Panc1 (cell line): ENCODE measurements around the gene GABRB1. TPM values are rescaled to one million over a fixed set of nuclear protein-coding genes. Genes with fewer than 3 reads are reported as not detected.

Experiments used
- ATAC-seq: fragments of 200-7000 bp; cut with Tn5 transposase; 2 replicates; pipeline ENCODE4 v1.9.1; 2020; ENCODE audit warnings: mild to moderate bottlenecking, moderate library complexity
- BruUV-seq: library from RNA; stranded (reverse); fragments of 400-500 nt; replicated peaks from 2 replicates; lab custom pipeline; 2021; lab: Mats Ljungman, UMichigan
- CTCF ChIA-PET: fragments of 300-600 bp; sonication (Branson Sonifier 250); formaldehyde crosslinking; loops from one replicate; lab custom pipeline; 2022; ENCODE audit warnings: antibody characterized with exemption; lab: Charles Lee
- POLR2A ChIA-PET: fragments of 300-600 bp; sonication (Branson Sonifier 250); formaldehyde crosslinking; loops from one replicate; lab custom pipeline; 2022; ENCODE audit warnings: antibody characterized with exemption; lab: Charles Lee
- DNase-seq: peaks from one replicate; pipeline ENCODE4 v3.0.0-alpha.2; 2010; ENCODE audit warnings: low read depth, low spot score
- H3K27ac ChIP-seq: 2 replicates; pipeline ENCODE4 v1.5.1; 2011; ENCODE audit warnings: mild to moderate bottlenecking, low read length, inconsistent platforms
- H3K27me3 ChIP-seq: fragments of 200-500 bp; sonication (Bioruptor generic); 2 replicates; pipeline ENCODE4 v1.6.0; 2014; ENCODE audit warnings: low read length, inconsistent platforms; ENCODE audit not compliant: control insufficient read depth, insufficient read depth
- H3K36me3 ChIP-seq: fragments of 200-500 bp; sonication (Bioruptor generic); 2 replicates; pipeline ENCODE4 v1.5.1; 2014; ENCODE audit warnings: inconsistent platforms, mild to moderate bottlenecking, low read length, moderate library complexity; ENCODE audit not compliant: control insufficient read depth, insufficient read depth
- H3K4me1 ChIP-seq: 2 replicates; pipeline ENCODE4 v1.5.1; 2011; ENCODE audit warnings: inconsistent platforms, mild to moderate bottlenecking, low read length, moderate library complexity; ENCODE audit not compliant: control insufficient read depth, insufficient read depth
- H3K4me3 ChIP-seq, 2 experiments: 2 replicates each; pipeline ENCODE4 v1.5.1; 2011 to 2012; ENCODE audit warnings: low read depth in 2 of 2, low read length in 2 of 2, mild to moderate bottlenecking in 2 of 2, inconsistent platforms in 1 of 2, moderate library complexity in 1 of 2
- H3K9me3 ChIP-seq: fragments of 200-500 bp; sonication (Bioruptor generic); 2 replicates; pipeline ENCODE4 v1.5.1; 2014; ENCODE audit warnings: low read depth, mild to moderate bottlenecking, inconsistent platforms, low read length, moderate library complexity; ENCODE audit not compliant: control insufficient read depth, insufficient read depth
- POLR2AphosphoS5 ChIP-seq: IDR thresholded peaks from 2 replicates; pipeline ENCODE4 v1.6.1; 2012; ENCODE audit warnings: mild to moderate bottlenecking, low read depth, low read length, moderate library complexity
- SIN3A ChIP-seq: IDR thresholded peaks from 2 replicates; pipeline ENCODE4 v1.6.1; 2012; ENCODE audit warnings: low read depth, mild to moderate bottlenecking, low read length, moderate library complexity, borderline replicate concordance; ENCODE audit not compliant: insufficient read depth
- TCF7L2 ChIP-seq: IDR thresholded peaks from 2 replicates; pipeline ENCODE4 v1.6.1; 2011; ENCODE audit warnings: mild to moderate bottlenecking, low read depth, low read length, inconsistent platforms
- in situ Hi-C: cut with HindIII; loops from 2 replicates; pipeline ENCODE4 v1.10.0; 2016; ENCODE audit warnings: low sequenced_read_pairs, low pct_unique_long_range_greater_than_20kb
- intact Hi-C: fragments of 100-400 bp; cut with micrococcal nuclease; formaldehyde crosslinking; loops from one replicate; pipeline ENCODE4 v1.10.0; 2022; ENCODE audit not compliant: unreplicated experiment
- total RNA-seq: library from RNA; stranded (reverse); gene quantifications from one replicate; pipeline ENCODE4 v1.2.1, GENCODE V29; 2021; ENCODE audit not compliant: unreplicated experiment
- TF ChIP-seq, protein P1 (sequence below): fragments of 450-650 bp; IDR thresholded peaks from 2 replicates; pipeline ENCODE4 v1.5.1; 2017; ENCODE audit warnings: mild to moderate bottlenecking
- TF ChIP-seq, protein P2 (sequence below), 2 experiments: IDR thresholded peaks; 2 replicates each; pipeline ENCODE4 v1.6.1; 2011 to 2012; ENCODE audit warnings: low read depth in 2 of 2, control low read depth in 1 of 2, low read length in 1 of 2, mild to moderate bottlenecking in 1 of 2, moderate library complexity in 1 of 2; ENCODE audit not compliant: insufficient read depth in 1 of 2

Gene GABRB1
- total RNA-seq, 1 experiment from 2014 or later, result not detected

DNA sequence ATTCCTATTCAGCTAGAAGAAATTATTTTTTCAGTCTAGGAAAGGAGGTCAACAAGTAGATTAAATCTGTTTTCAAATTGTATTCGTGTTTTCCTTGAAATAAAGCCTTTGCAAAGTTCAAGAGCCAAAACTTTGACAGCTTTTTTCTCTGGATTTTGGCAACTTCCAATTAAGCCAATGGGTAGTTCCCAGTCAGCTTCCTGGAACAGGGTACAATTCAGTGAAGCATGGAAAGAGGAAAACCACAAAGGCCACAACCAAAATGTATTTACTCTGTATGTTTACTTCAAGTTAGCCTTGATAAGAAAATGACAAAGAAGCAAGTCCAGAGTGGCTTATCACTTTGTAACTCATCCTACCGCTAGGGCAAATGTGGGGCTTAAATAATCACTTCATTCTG is 243.5 kb downstream of the GABRB1 start:
- in situ Hi-C loops, result no loop called here
- intact Hi-C loops, result no loop called here
- Histone ChIP-seq H3K4me3 (no peak overlapping the region), H3K27me3 (no peaks in the 10 kb centered on the region), H3K4me1 (no peaks in the 10 kb centered on the region), H3K27ac (no peak overlapping the region), H3K9me3 (no peaks in the 10 kb centered on the region), H3K36me3 (no peaks in the 10 kb centered on the region)
- DNase-seq, result no peak
- CTCF ChIA-PET, result no interaction called here
- TF ChIP-seq TCF7L2, result no peak
- no peak for TF ChIP-seq POLR2AphosphoS5
- no peak for TF ChIP-seq SIN3A
- TF ChIP-seq, protein P1, sequence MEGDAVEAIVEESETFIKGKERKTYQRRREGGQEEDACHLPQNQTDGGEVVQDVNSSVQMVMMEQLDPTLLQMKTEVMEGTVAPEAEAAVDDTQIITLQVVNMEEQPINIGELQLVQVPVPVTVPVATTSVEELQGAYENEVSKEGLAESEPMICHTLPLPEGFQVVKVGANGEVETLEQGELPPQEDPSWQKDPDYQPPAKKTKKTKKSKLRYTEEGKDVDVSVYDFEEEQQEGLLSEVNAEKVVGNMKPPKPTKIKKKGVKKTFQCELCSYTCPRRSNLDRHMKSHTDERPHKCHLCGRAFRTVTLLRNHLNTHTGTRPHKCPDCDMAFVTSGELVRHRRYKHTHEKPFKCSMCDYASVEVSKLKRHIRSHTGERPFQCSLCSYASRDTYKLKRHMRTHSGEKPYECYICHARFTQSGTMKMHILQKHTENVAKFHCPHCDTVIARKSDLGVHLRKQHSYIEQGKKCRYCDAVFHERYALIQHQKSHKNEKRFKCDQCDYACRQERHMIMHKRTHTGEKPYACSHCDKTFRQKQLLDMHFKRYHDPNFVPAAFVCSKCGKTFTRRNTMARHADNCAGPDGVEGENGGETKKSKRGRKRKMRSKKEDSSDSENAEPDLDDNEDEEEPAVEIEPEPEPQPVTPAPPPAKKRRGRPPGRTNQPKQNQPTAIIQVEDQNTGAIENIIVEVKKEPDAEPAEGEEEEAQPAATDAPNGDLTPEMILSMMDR, result no peak
- TF ChIP-seq, protein P2, sequence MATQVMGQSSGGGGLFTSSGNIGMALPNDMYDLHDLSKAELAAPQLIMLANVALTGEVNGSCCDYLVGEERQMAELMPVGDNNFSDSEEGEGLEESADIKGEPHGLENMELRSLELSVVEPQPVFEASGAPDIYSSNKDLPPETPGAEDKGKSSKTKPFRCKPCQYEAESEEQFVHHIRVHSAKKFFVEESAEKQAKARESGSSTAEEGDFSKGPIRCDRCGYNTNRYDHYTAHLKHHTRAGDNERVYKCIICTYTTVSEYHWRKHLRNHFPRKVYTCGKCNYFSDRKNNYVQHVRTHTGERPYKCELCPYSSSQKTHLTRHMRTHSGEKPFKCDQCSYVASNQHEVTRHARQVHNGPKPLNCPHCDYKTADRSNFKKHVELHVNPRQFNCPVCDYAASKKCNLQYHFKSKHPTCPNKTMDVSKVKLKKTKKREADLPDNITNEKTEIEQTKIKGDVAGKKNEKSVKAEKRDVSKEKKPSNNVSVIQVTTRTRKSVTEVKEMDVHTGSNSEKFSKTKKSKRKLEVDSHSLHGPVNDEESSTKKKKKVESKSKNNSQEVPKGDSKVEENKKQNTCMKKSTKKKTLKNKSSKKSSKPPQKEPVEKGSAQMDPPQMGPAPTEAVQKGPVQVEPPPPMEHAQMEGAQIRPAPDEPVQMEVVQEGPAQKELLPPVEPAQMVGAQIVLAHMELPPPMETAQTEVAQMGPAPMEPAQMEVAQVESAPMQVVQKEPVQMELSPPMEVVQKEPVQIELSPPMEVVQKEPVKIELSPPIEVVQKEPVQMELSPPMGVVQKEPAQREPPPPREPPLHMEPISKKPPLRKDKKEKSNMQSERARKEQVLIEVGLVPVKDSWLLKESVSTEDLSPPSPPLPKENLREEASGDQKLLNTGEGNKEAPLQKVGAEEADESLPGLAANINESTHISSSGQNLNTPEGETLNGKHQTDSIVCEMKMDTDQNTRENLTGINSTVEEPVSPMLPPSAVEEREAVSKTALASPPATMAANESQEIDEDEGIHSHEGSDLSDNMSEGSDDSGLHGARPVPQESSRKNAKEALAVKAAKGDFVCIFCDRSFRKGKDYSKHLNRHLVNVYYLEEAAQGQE (IDR thresholded peaks at IDR 0.05; ENCODE audit: insufficient read depth in 1 of 2, low read depth in 2 of 2, low read length in 1 of 2), result no peak
- no TSS peak for BruUV-seq
- POLR2A ChIA-PET, result no interaction called here
- ATAC-seq, result no peak

DNA sequence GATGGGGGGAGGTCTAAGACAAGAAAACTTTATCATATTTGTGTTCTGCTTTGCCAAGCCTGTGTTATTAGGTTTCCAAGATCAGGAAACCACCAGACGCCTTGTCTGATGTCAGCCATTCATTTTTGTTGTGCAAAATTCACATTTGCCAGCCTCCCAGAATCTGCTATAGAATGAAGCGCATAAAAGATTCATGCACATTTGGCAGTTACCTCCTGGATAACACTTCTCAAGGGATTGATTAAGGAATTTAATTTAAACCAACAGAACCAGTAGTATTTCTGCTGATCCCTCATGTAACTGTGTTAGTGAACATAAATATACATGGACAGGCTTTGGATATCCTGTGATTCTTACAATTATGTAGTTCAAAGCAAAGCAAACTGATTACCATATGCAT is 244.2 kb downstream of the GABRB1 start:
- no TSS peak for BruUV-seq
- in situ Hi-C loops, result no loop called here
- no peak overlapping the region for H3K4me3 ChIP-seq
- H3K27ac ChIP-seq, result no peak overlapping the region
- no peaks in the 10 kb centered on the region for H3K9me3 ChIP-seq
- H3K4me1 ChIP-seq, result no peaks in the 10 kb centered on the region
- ChIA-PET POLR2A (no interaction called here), CTCF (no interaction called here)
- H3K27me3 ChIP-seq, result no peaks in the 10 kb centered on the region
- TF ChIP-seq SIN3A (no peak), POLR2AphosphoS5 (no peak), TCF7L2 (no peak)
- TF ChIP-seq, protein P1, result no peak
- TF ChIP-seq, protein P2 (IDR thresholded peaks at IDR 0.05; ENCODE audit: insufficient read depth in 1 of 2, low read depth in 2 of 2, low read length in 1 of 2), result no peak
- H3K36me3 ChIP-seq, result no peaks in the 10 kb centered on the region
- DNase-seq, result no peak
- intact Hi-C loops, result no loop called here
- ATAC-seq, result no peak
